ENCODE data around the gene GANAB. TPM values are rescaled to one million over a fixed set of nuclear protein-coding genes. Genes with fewer than 3 reads are reported as not detected.

The GANAB gene
- total RNA-seq, 1 experiment from 2014 or later, result 475 TPM

GRCh38 chr11:62671608-62672389 is 25.4 kb upstream of the GANAB start, which contains the start of the genes LBHD1 and UQCC3:
Gene LBHD1 (minus strand): TSS chr11:62672267. CDS start chr11:62670031, 2,236 bp downstream.
Gene UQCC3 (plus strand): TSS chr11:62671673. CDS start chr11:62671746, 73 bp downstream.
- H3K27me3 ChIP-seq (replicated peaks; ENCODE audit: insufficient read depth, low read depth, low read length, poor library complexity), result no peaks in the 10 kb centered on the region
- H3K36me3 ChIP-seq (ENCODE audit: insufficient read depth, low read length, poor library complexity, severe bottlenecking), result peaks cover 43% of the 10 kb centered on the region
- BruUV-seq (replicated peaks), result TSS peak; percentile 15
- intact Hi-C loops (cut with micrococcal nuclease; ENCODE audit: unreplicated experiment), result no loop called here
- H3K4me1 ChIP-seq (ENCODE audit: insufficient read depth, low read length, poor library complexity, severe bottlenecking), result peaks cover 25% of the 10 kb centered on the region
- POLR2A ChIA-PET (ENCODE audit: low non-redundant PET), result interaction anchor here (0.6 to 1.0 kb wide), 5 partner anchors 9 to 202 kb away, joined by 3 to 8 read pairs (median 5); no protein-coding TSS in a partner anchor
- peak within 1 kb of the TSS; percentile 85 for H3K4me3 ChIP-seq (ENCODE audit: low read depth, low read length, poor library complexity, severe bottlenecking)
- TF ChIP-seq CTCF (conservative IDR thresholded peaks at IDR 0.05; ENCODE audit: low read depth, low read length) (no peak), EZH2 (IDR thresholded peaks at IDR 0.05; ENCODE audit: borderline replicate concordance, low read depth, low read length, poor library complexity, severe bottlenecking) (no peak)
- peak; percentile 96 for DNase-seq (ENCODE audit: low spot score)
- CTCF ChIA-PET, result interaction anchor here (0.6 kb wide), 1 partner anchor 115 kb away, joined by 3 read pairs; no protein-coding TSS in a partner anchor
- no peaks in the 10 kb centered on the region for H3K9me3 ChIP-seq (ENCODE audit: low read depth, low read length, poor library complexity, severe bottlenecking)
- H3K27ac ChIP-seq (ENCODE audit: low read depth, low read length, poor library complexity, severe bottlenecking), result peak within 1 kb of the TSS; percentile 90

GRCh38 chr11:62671236-62671607 is 24.8 kb upstream of the GANAB start:
- Histone ChIP-seq H3K27me3 (replicated peaks; ENCODE audit: insufficient read depth, low read depth, low read length, poor library complexity) (no peaks in the 10 kb centered on the region), H3K36me3 (ENCODE audit: insufficient read depth, low read length, poor library complexity, severe bottlenecking) (peaks cover 43% of the 10 kb centered on the region), H3K4me1 (ENCODE audit: insufficient read depth, low read length, poor library complexity, severe bottlenecking) (peaks cover 30% of the 10 kb centered on the region), H3K27ac (ENCODE audit: low read depth, low read length, poor library complexity, severe bottlenecking) (peak overlapping the region; percentile 90), H3K9me3 (ENCODE audit: low read depth, low read length, poor library complexity, severe bottlenecking) (no peaks in the 10 kb centered on the region), H3K4me3 (ENCODE audit: low read depth, low read length, poor library complexity, severe bottlenecking) (peak overlapping the region; percentile 85)
- CTCF ChIA-PET, result no interaction called here
- BruUV-seq (replicated peaks), result no TSS peak
- intact Hi-C loops (cut with micrococcal nuclease; ENCODE audit: unreplicated experiment), result no loop called here
- DNase-seq (ENCODE audit: low spot score), result no peak
- no peak for TF ChIP-seq EZH2 (IDR thresholded peaks at IDR 0.05; ENCODE audit: borderline replicate concordance, low read depth, low read length, poor library complexity, severe bottlenecking)
- TF ChIP-seq CTCF (conservative IDR thresholded peaks at IDR 0.05; ENCODE audit: low read depth, low read length), result no peak
- POLR2A ChIA-PET (ENCODE audit: low non-redundant PET), result interaction anchor here (0.6 to 0.7 kb wide), 2 partner anchors 10 to 203 kb away, joined by 3 to 4 read pairs; no protein-coding TSS in a partner anchor

- no peak for DNase-seq (ENCODE audit: low spot score)
- peaks cover 41% of the 10 kb centered on the region for H3K36me3 ChIP-seq (ENCODE audit: insufficient read depth, low read length, poor library complexity, severe bottlenecking)
- H3K4me3 ChIP-seq (ENCODE audit: low read depth, low read length, poor library complexity, severe bottlenecking), result no peak overlapping the region
- BruUV-seq (replicated peaks), result no TSS peak
- ChIA-PET CTCF (no interaction called here), POLR2A (ENCODE audit: low non-redundant PET) (interaction anchor here (0.6 to 0.7 kb wide), 2 partner anchors 50 to 67 kb away, joined by 3 read pairs; no protein-coding TSS in a partner anchor)
- intact Hi-C loops (cut with micrococcal nuclease; ENCODE audit: unreplicated experiment), result no loop called here
- TF ChIP-seq CTCF (conservative IDR thresholded peaks at IDR 0.05; ENCODE audit: low read depth, low read length) (no peak), EZH2 (IDR thresholded peaks at IDR 0.05; ENCODE audit: borderline replicate concordance, low read depth, low read length, poor library complexity, severe bottlenecking) (no peak)
- no peaks in the 10 kb centered on the region for H3K9me3 ChIP-seq (ENCODE audit: low read depth, low read length, poor library complexity, severe bottlenecking)
- no peaks in the 10 kb centered on the region for H3K27me3 ChIP-seq (replicated peaks; ENCODE audit: insufficient read depth, low read depth, low read length, poor library complexity)
- peak overlapping the region; percentile 33 for H3K27ac ChIP-seq (ENCODE audit: low read depth, low read length, poor library complexity, severe bottlenecking)
- peaks cover 30% of the 10 kb centered on the region for H3K4me1 ChIP-seq (ENCODE audit: insufficient read depth, low read length, poor library complexity, severe bottlenecking)
Observed at GRCh38 chr11:62669420-62670161, 23.2 kb upstream of the GANAB start.

All from A673 (cell line).